Uterine smooth muscle cell (primary cell): ENCODE results near the gene NR1H4. TPM values are rescaled to one million over a fixed set of nuclear protein-coding genes. Genes with fewer than 3 reads are reported as not detected.

ENCODE experiments used
- total RNA-seq: library from RNA; depleted of rRNA; stranded (reverse); fragments of >200 nt; gene quantifications from 2 replicates; pipeline ENCODE4 v1.2.3, GENCODE V29; 2014

Gene NR1H4
- total RNA-seq = not detected in 2 replicates

DNA sequence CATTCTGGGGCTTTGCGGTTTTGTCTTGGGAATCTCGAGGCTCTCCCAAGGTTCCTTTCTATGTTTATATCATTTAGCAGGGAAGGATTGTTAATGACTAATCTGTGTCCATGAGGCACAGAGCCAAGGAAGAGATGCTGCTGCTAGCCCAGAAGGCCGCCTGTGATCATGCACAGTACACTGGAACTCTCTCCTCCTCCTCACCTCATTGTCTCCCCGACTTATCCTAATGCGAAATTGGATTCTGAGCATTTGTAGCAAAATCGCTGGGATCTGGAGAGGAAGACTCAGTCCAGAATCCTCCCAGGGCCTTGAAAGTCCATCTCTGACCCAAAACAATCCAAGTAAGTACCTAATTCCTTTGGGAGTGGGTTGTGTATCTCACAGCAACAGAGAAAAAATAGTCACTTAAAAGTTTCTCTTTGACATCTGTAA lies at the start of gene NR1H4:
NR1H4 (plus strand) TSS at position 151 of the 435 bp plus-strand sequence. CDS start 19,458 bp downstream, outside the sequence.

DNA sequence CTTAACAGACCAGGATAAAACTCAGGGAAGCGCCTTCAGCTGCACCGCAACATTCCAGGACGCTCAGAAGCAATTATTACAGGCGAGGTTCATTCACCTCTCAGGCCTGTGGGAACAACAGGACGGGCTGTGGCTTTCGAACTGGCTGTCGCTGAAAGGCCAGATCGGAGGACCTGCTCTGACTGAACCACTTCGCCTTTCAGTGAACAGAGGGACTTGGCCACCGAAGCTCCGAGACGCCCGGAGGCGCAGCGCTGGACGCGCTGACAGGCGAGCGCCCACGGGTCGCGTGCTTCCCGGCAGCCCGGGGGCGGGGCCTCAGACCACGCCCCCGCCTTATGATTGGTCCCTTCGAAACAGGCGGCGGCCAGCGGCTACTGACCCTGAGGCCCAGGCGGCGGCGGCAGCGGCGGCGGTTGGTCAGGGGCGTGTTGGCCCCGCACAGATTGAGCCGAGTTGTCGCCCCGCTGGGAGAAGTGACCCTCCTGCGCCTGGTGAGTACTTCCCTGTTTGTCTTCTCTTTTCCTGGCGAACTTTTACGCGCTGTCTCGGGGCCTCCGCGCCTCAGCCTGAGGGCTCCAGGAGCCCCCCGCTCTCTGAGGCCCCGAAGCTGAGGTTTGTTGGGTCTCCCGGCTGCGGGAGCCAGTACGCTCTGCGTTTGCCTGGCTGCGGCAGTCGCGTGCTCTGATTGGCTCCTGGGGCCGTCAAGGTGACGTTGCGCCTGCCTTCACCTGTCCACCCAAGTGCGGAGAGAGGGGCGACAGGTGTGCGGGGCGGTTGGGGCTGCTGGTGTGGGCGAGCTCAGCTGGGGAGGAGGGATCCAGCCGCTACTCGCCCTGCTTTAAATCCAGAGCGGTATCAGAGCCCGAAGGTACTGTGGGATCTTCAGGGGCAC lies 99.9 kb downstream of the NR1H4 start, which contains the start of gene GAS2L3:
GAS2L3 (plus strand) TSS at position 393 of the 895 bp plus-strand sequence. CDS start 21,221 bp downstream, outside the sequence.

Other genes starting within 250 kb of the NR1H4 start
- gene DEPDC4, start 206.8 kb upstream of the NR1H4 start, total RNA-seq = 1.1 and 3.2 TPM in 2 replicates
- gene SCYL2, start 206.7 kb upstream of the NR1H4 start, total RNA-seq = 44.0 and 45.7 TPM in 2 replicates
- gene SLC17A8, start 116.8 kb upstream of the NR1H4 start, total RNA-seq = 0.12 TPM in 1 of 2 replicates, not detected in the other
- 44.6 and 87.9 TPM in 2 replicates for gene GAS2L3, start 99.8 kb downstream of the NR1H4 start, total RNA-seq